H1 (cell line): ENCODE results near the gene TSPAN3. TPM values are rescaled to one million over a fixed set of nuclear protein-coding genes. Genes with fewer than 3 reads are reported as not detected.

ENCODE experiments used
- CTCF ChIA-PET: fragments of 300-600 bp; sonication (Branson Sonifier 250); formaldehyde crosslinking; loops from one replicate; lab custom pipeline; 2021; ENCODE audit not compliant: partially characterized antibody; lab: Charles Lee
- POLR2A ChIA-PET: fragments of 300-600 bp; sonication (Branson Sonifier 250); formaldehyde crosslinking; loops from one replicate; lab custom pipeline; 2021; ENCODE audit warnings: inconsistent platforms; ENCODE audit not compliant: partially characterized antibody; lab: Charles Lee
- DNase-seq, 2 experiments: peaks; one replicate each; pipeline versions ENCODE4 v3.0.0 to v3.0.0-alpha.2; 2010 to 2022; ENCODE audit warnings: low spot score in 2 of 2, low read depth in 1 of 2, mixed read lengths in 1 of 2
- FAIRE-seq: peaks from 2 replicates; lab custom pipeline; 2011; peaks lifted over from hg19 to GRCh38; lab: Jason Lieb, UNC
- H2AFZ ChIP-seq: 2 replicates; pipeline ENCODE4 v1.8.1; 2012; ENCODE audit warnings: low read length, inconsistent platforms
- H2AK5ac ChIP-seq: 2 replicates; pipeline ENCODE4 v1.6.1; 2013; ENCODE audit warnings: low read depth, low read length
- H2BK120ac ChIP-seq: replicated peaks from 2 replicates; pipeline ENCODE3; 2013; ENCODE audit warnings: low read depth, low read length, inconsistent platforms
- H2BK12ac ChIP-seq: 2 replicates; pipeline ENCODE4 v1.6.1; 2013; ENCODE audit warnings: low read depth, low read length
- H2BK15ac ChIP-seq: 2 replicates; pipeline ENCODE4 v1.6.1; 2013; ENCODE audit warnings: low read length
- H2BK20ac ChIP-seq: 2 replicates; pipeline ENCODE4 v1.6.1; 2013; ENCODE audit warnings: low read length
- H2BK5ac ChIP-seq: 2 replicates; pipeline ENCODE4 v1.6.1; 2013; ENCODE audit warnings: low read depth, low read length
- H3K14ac ChIP-seq: 2 replicates; pipeline ENCODE4 v1.6.1; 2013; ENCODE audit warnings: inconsistent platforms; ENCODE audit not compliant: insufficient read length
- H3K18ac ChIP-seq: 2 replicates; pipeline ENCODE4 v1.6.1; 2013; ENCODE audit warnings: low read length; ENCODE audit errors: extremely low read depth
- H3K23ac ChIP-seq: 2 replicates; pipeline ENCODE4 v1.6.1; 2013; ENCODE audit warnings: inconsistent platforms; ENCODE audit not compliant: insufficient read length
- H3K23me2 ChIP-seq: 2 replicates; pipeline ENCODE4 v1.6.1; 2013; ENCODE audit warnings: low read depth, low read length
- H3K27ac ChIP-seq: 2 replicates; pipeline ENCODE4 v1.6.1; 2011; ENCODE audit warnings: low read depth, low read length, inconsistent platforms
- H3K27me3 ChIP-seq, 4 experiments: replicated peaks in 1 of 4; 1 replicate in 1 of 4; 2 replicates in 3 of 4; pipeline versions ENCODE4 v1.6.1 to v1.8.1; 2011 to 2013; ENCODE audit warnings: low read length in 3 of 4, mild to moderate bottlenecking in 3 of 4, inconsistent platforms in 2 of 4, mixed read lengths in 2 of 4, moderate library complexity in 1 of 4; ENCODE audit not compliant: control insufficient read depth in 3 of 4, insufficient read depth in 3 of 4; ENCODE audit errors: extremely low read depth in 1 of 4
- H3K36me3 ChIP-seq, 4 experiments: 2 replicates each; pipeline versions ENCODE4 v1.6.1 to v1.8.1; 2011 to 2013; ENCODE audit warnings: mild to moderate bottlenecking in 4 of 4, low read length in 3 of 4, moderate library complexity in 2 of 4, control low read depth in 1 of 4, inconsistent platforms in 1 of 4; ENCODE audit not compliant: insufficient read depth in 4 of 4, control insufficient read depth in 2 of 4
- H3K4ac ChIP-seq: replicated peaks from 2 replicates; pipeline ENCODE3; 2013; ENCODE audit warnings: low read length, low read depth, mixed read lengths, inconsistent platforms; ENCODE audit not compliant: insufficient read length
- H3K4me1 ChIP-seq, 4 experiments: replicated peaks in 1 of 4; 1 replicate in 1 of 4; 2 replicates in 3 of 4; pipeline versions ENCODE4 v1.6.1 to v1.8.1; 2011 to 2013; ENCODE audit warnings: low read length in 3 of 4, inconsistent platforms in 2 of 4, mixed read lengths in 1 of 4; ENCODE audit not compliant: insufficient read depth in 4 of 4, control insufficient read depth in 3 of 4
- H3K4me2 ChIP-seq, 2 experiments: 2 replicates each; pipeline versions ENCODE4 v1.6.1 to v1.8.1; 2011 to 2013; ENCODE audit warnings: low read depth in 2 of 2, low read length in 2 of 2, control low read depth in 1 of 2, inconsistent platforms in 1 of 2, mild to moderate bottlenecking in 1 of 2; ENCODE audit not compliant: insufficient read depth in 1 of 2
- H3K4me3 ChIP-seq, 4 experiments: fragments of 200-600, 300-600 bp in 1 of 4; sonication (generic), shearing (Covaris generic), sonication (Bioruptor Twin) in 1 of 4; 2 replicates each; pipeline versions ENCODE4 v1.5.1 to v1.8.1; 2011 to 2016; ENCODE audit warnings: low read length in 4 of 4, low read depth in 3 of 4, control low read depth in 2 of 4, inconsistent platforms in 2 of 4, mild to moderate bottlenecking in 2 of 4, mixed read lengths in 1 of 4, moderate library complexity in 1 of 4; ENCODE audit not compliant: insufficient read depth in 2 of 4; ENCODE audit errors: extremely low read depth in 1 of 4
- H3K56ac ChIP-seq: replicated peaks from 2 replicates; pipeline ENCODE3; 2013; ENCODE audit warnings: low read depth, mild to moderate bottlenecking, mixed read lengths, low read length, inconsistent platforms; ENCODE audit not compliant: insufficient read length
- H3K79me1 ChIP-seq: 2 replicates; pipeline ENCODE4 v1.6.1; 2013; ENCODE audit warnings: low read depth, low read length, control low read depth
- H3K79me2 ChIP-seq, 2 experiments: 2 replicates each; pipeline versions ENCODE4 v1.6.1 to v1.8.1; 2012 to 2013; ENCODE audit warnings: low read length in 2 of 2, mild to moderate bottlenecking in 2 of 2, inconsistent platforms in 1 of 2; ENCODE audit not compliant: insufficient read depth in 2 of 2, control insufficient read depth in 1 of 2
- H3K9ac ChIP-seq, 4 experiments: replicated peaks in 1 of 4; 1 replicate in 1 of 4; 2 replicates in 3 of 4; pipeline versions ENCODE4 v1.6.1 to v1.8.1; 2011 to 2013; ENCODE audit warnings: low read depth in 3 of 4, low read length in 3 of 4, control low read depth in 2 of 4, mild to moderate bottlenecking in 2 of 4, moderate library complexity in 2 of 4, inconsistent platforms in 1 of 4; ENCODE audit errors: extremely low read depth in 1 of 4
- H3K9me3 ChIP-seq, 2 experiments: 2 replicates each; pipeline versions ENCODE4 v1.6.1 to v1.8.1; 2012 to 2013; ENCODE audit warnings: mild to moderate bottlenecking in 2 of 2, moderate library complexity in 2 of 2, control low read depth in 1 of 2, inconsistent platforms in 1 of 2, low read depth in 1 of 2, low read length in 1 of 2, mixed read lengths in 1 of 2; ENCODE audit not compliant: insufficient read depth in 2 of 2
- H4K20me1 ChIP-seq, 2 experiments: replicated peaks in 1 of 2; 2 replicates each; pipeline versions ENCODE3 to v1.8.1; 2011 to 2013; ENCODE audit warnings: inconsistent platforms in 2 of 2, low read length in 2 of 2, mild to moderate bottlenecking in 1 of 2; ENCODE audit not compliant: insufficient read depth in 2 of 2, control insufficient read depth in 1 of 2
- H4K5ac ChIP-seq: 2 replicates; pipeline ENCODE4 v1.6.1; 2013; ENCODE audit warnings: low read length, low read depth, mixed read lengths, inconsistent platforms; ENCODE audit not compliant: insufficient read length
- H4K8ac ChIP-seq: 2 replicates; pipeline ENCODE4 v1.8.0; 2013; ENCODE audit warnings: mild to moderate bottlenecking, moderate library complexity, low read length, inconsistent platforms; ENCODE audit not compliant: insufficient read depth; ENCODE audit errors: extremely low read depth
- H4K91ac ChIP-seq: replicated peaks from 2 replicates; pipeline ENCODE3; 2013; ENCODE audit warnings: low read length, mixed read lengths, inconsistent platforms; ENCODE audit not compliant: insufficient read length
- BACH1 ChIP-seq: IDR thresholded peaks from 2 replicates; pipeline ENCODE4 v1.6.1; 2012; ENCODE audit warnings: low read length, improper control_type of control experiment
- BRCA1 ChIP-seq: IDR thresholded peaks from 2 replicates; pipeline ENCODE4 v1.6.1; 2012; ENCODE audit warnings: low read depth, low read length, improper control_type of control experiment
- EGR1 ChIP-seq: IDR thresholded peaks from 2 replicates; pipeline ENCODE4 v1.6.1; 2011; ENCODE audit warnings: low read depth, low read length, borderline replicate concordance
- EP300 ChIP-seq, 2 experiments: IDR thresholded peaks; 1 replicate in 1 of 2; 2 replicates in 1 of 2; pipeline ENCODE4 v1.6.1; 2011 to 2012; ENCODE audit warnings: low read depth in 2 of 2, low read length in 2 of 2, mild to moderate bottlenecking in 2 of 2, borderline replicate concordance in 1 of 2, inconsistent platforms in 1 of 2, moderate library complexity in 1 of 2
- GABPA ChIP-seq: IDR thresholded peaks from 2 replicates; pipeline ENCODE4 v1.6.1; 2011; ENCODE audit warnings: mild to moderate bottlenecking, low read length, moderate library complexity, borderline replicate concordance; ENCODE audit not compliant: insufficient read depth
- JUN ChIP-seq: IDR thresholded peaks from 2 replicates; pipeline ENCODE4 v1.6.1; 2011; ENCODE audit warnings: low read depth, mild to moderate bottlenecking, improper control_type of control experiment, low read length
- KDM1A ChIP-seq: fragments of 200-600, 300-600 bp; sonication (generic); IDR thresholded peaks from 2 replicates; pipeline ENCODE4 v1.7.1; 2016; ENCODE audit warnings: mild to moderate bottlenecking, low read length, borderline replicate concordance
- KDM5A ChIP-seq: fragments of 200-600 bp; IDR thresholded peaks from 2 replicates; pipeline ENCODE4 v1.7.1; 2012; ENCODE audit warnings: mild to moderate bottlenecking, low read length, inconsistent platforms, mixed read lengths
- RBBP5 ChIP-seq: IDR thresholded peaks from 2 replicates; pipeline ENCODE4 v1.7.1; 2012; ENCODE audit warnings: low read depth, mild to moderate bottlenecking, inconsistent platforms, low read length, moderate library complexity, borderline replicate concordance
- RFX5 ChIP-seq: IDR thresholded peaks from 2 replicates; pipeline ENCODE4 v1.6.1; 2011; ENCODE audit warnings: low read depth, low read length, improper control_type of control experiment, borderline replicate concordance
- SAP30 ChIP-seq: fragments of 300-600 bp; sonication (generic); IDR thresholded peaks from 2 replicates; pipeline ENCODE4 v1.7.1; 2012; ENCODE audit warnings: low read length, moderate library complexity, mild to moderate bottlenecking, inconsistent platforms; ENCODE audit not compliant: insufficient read depth, insufficient replicate concordance
- SIN3A ChIP-seq, 2 experiments: IDR thresholded peaks in 1 of 2; conservative IDR thresholded peaks in 1 of 2; 2 replicates each; pipeline ENCODE4 v1.6.1; 2011 to 2012; ENCODE audit warnings: low read length in 2 of 2, improper control_type of control experiment in 1 of 2, low read depth in 1 of 2, mild to moderate bottlenecking in 1 of 2
- SIRT6 ChIP-seq: IDR thresholded peaks from one replicate; pipeline ENCODE4 v1.7.1; 2012; ENCODE audit warnings: low read length, inconsistent platforms
- SP4 ChIP-seq: IDR thresholded peaks from 2 replicates; pipeline ENCODE4 v1.6.1; 2012; ENCODE audit warnings: low read length, inconsistent platforms
- YY1 ChIP-seq: IDR thresholded peaks from 2 replicates; pipeline ENCODE4 v1.6.1; 2011; ENCODE audit warnings: low read depth, mild to moderate bottlenecking, low read length
- WGBS, 2 experiments: shearing (Covaris generic) in 1 of 2; methylation state at CpG; one replicate each; pipeline versions ENCODE4 v1.1.6 to v1.1.7; 2013 to 2015; ENCODE audit warnings: low lambda C conversion rate in 2 of 2, mixed read lengths in 2 of 2, inconsistent platforms in 1 of 2, low coverage in 1 of 2, missing lambda C conversion rate in 1 of 2; ENCODE audit not compliant: insufficient replicate concordance in 2 of 2, insufficient coverage in 1 of 2, insufficient read length in 1 of 2; ENCODE audit errors: extremely low coverage in 1 of 2, missing lambda C conversion rate in 1 of 2; 5-methylcytosine and 5-hydroxymethylcytosine counted together
- polyA plus RNA-seq, 7 experiments: library from polyadenylated mRNA; depleted of rRNA in 3 of 7; stranded (reverse) in 5 of 7; unstranded in 2 of 7; fragments of >200 nt in 5 of 7; fragments of 200-250 nt in 2 of 7; gene quantifications; 1 replicate in 5 of 7; 2 replicates in 1 of 7; 4 replicates in 1 of 7; pipeline versions ENCODE4 v1.2.1 to v1.2.3, GENCODE V29; 2011 to 2013; ENCODE audit warnings: missing spikeins in 2 of 7, mixed read lengths in 2 of 7
- total RNA-seq: library from RNA; stranded (reverse); fragmentation: NEBNext Ultra II Directional; extraction: Animal tissue kit (Norgen Biotek cat#: 25700); gene quantifications from 2 replicates; pipeline ENCODE4 v1.2.1, GENCODE V29; 2021

The TSPAN3 gene
- total and polyA plus RNA-seq, 2 of the 8 experiments (the other 6 are each of a cell fraction or from before 2014, with no cell fraction given), result 107 to 238 TPM

DNA sequence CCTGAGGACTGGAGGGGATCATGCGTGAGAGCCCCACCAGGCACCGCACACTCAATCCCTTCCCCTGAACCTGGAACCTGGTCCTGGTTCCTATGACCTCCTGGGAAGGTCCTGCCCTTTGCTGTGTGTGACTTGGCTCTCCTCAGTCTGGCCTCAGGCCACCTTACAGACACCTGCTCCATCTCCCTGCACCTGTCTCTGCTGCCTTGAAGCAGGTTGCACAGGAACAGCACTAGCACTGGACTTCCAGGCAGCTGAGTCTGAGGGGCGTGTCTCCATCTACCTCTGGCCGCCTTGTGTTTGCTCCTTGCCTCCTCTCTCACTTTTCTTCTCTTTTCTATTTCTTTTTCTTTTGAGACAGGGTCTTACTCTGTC lies 60.6 kb downstream of the TSPAN3 start:
- H2AFZ ChIP-seq, result no peak overlapping the region
- no peak overlapping the region for H3K4me3 ChIP-seq
- no peak for FAIRE-seq
- H2BK20ac ChIP-seq, result no peak overlapping the region
- ChIA-PET CTCF (interaction anchor here (0.5 to 2.2 kb wide), 4 partner anchors 9 to 363 kb away, joined by 3 to 8 read pairs (median 4); no protein-coding TSS in a partner anchor), POLR2A (no interaction called here)
- no peaks in the 10 kb centered on the region for H4K20me1 ChIP-seq
- H3K56ac ChIP-seq, result no peak overlapping the region
- H2BK5ac ChIP-seq, result no peak overlapping the region
- WGBS, 2 experiments, result 79% methylated on average over 4 of the region's 4 CpGs; no CpG with 5 or more reads in 1 of the 2 experiments
- H3K9me3 ChIP-seq, result no peaks in the 10 kb centered on the region
- no peak for DNase-seq
- H3K79me2 ChIP-seq, result no peaks in the 10 kb centered on the region
- no peak overlapping the region for H4K5ac ChIP-seq
- no peaks in the 10 kb centered on the region for H3K36me3 ChIP-seq
- H3K9ac ChIP-seq, result no peak overlapping the region
- H3K4me1 ChIP-seq, result no peaks in the 10 kb centered on the region
- no peak overlapping the region for H3K18ac ChIP-seq
- TF ChIP-seq YY1 (no peak), RBBP5 (no peak), EGR1 (no peak), KDM5A (no peak), RFX5 (no peak), SAP30 (no peak), SIRT6 (no peak), BRCA1 (no peak), SP4 (no peak), KDM1A (no peak), JUN (no peak), SIN3A (conservative IDR thresholded peaks at IDR 0.05 in 1 of 2, IDR thresholded peaks at IDR 0.05 in 1 of 2; ENCODE audit: low read depth in 1 of 2, low read length in 2 of 2) (no peak), GABPA (no peak), EP300 (IDR thresholded peaks at IDR 0.05; ENCODE audit: borderline replicate concordance in 1 of 2, low read depth in 2 of 2, low read length in 2 of 2) (no peak), BACH1 (no peak)
- no peak overlapping the region for H2AK5ac ChIP-seq
- no peak overlapping the region for H2BK15ac ChIP-seq
- no peak overlapping the region for H4K91ac ChIP-seq
- no peak overlapping the region for H3K27ac ChIP-seq
- H3K79me1 ChIP-seq, result no peaks in the 10 kb centered on the region
- H3K23me2 ChIP-seq, result peaks cover 5% of the 10 kb centered on the region; the same call in 1 of the 2 replicates
- H2BK12ac ChIP-seq, result no peak overlapping the region
- no peak overlapping the region for H2BK120ac ChIP-seq
- no peak overlapping the region for H3K4ac ChIP-seq
- H3K4me2 ChIP-seq, result no peak overlapping the region
- H3K23ac ChIP-seq, result no peak overlapping the region
- H3K27me3 ChIP-seq, result no peaks in the 10 kb centered on the region
- H4K8ac ChIP-seq, result no peak overlapping the region
- no peak overlapping the region for H3K14ac ChIP-seq
